Measurements from ENCODE around the gene MYH15. TPM values are rescaled to one million over a fixed set of nuclear protein-coding genes. Genes with fewer than 3 reads are reported as not detected.

Gene MYH15
- 1.0 TPM for total RNA-seq (ENCODE audit: unreplicated experiment)
- long read RNA-seq, partial matches to known transcripts, result 1 of 1 reads
- long read RNA-seq, other reads (novel, unspliced or antisense), result 0 of 1 reads

GRCh38 chr3:108510496-108510895 lies at the start of gene MYH15:
Gene MYH15 (minus strand): TSS chr3:108510596. CDS start chr3:108510530, 66 bp downstream.
- no peaks in the 10 kb centered on the region for H3K9me3 Mint-ChIP-seq (ENCODE audit: unreplicated experiment)
- no peak for DNase-seq
- no peaks in the 10 kb centered on the region for H3K4me1 Mint-ChIP-seq (ENCODE audit: low read depth, unreplicated experiment)
- no peak for TF ChIP-seq CTCF (IDR thresholded peaks at IDR 0.05; ENCODE audit: partially characterized antibody, unreplicated experiment)
- H3K27me3 Mint-ChIP-seq (ENCODE audit: unreplicated experiment), result no peaks in the 10 kb centered on the region
- no peak within 1 kb of the TSS for H3K27ac Mint-ChIP-seq (ENCODE audit: unreplicated experiment)
- no peaks in the 10 kb centered on the region for H3K36me3 Mint-ChIP-seq (ENCODE audit: unreplicated experiment)
- no peak within 1 kb of the TSS for H3K4me3 Mint-ChIP-seq (ENCODE audit: unreplicated experiment)

GRCh38 chr3:108555966-108556581 lies 45.7 kb upstream of the MYH15 start:
- no peak for DNase-seq
- no peak for TF ChIP-seq CTCF (IDR thresholded peaks at IDR 0.05; ENCODE audit: partially characterized antibody, unreplicated experiment)
- Mint-ChIP-seq H3K36me3 (ENCODE audit: unreplicated experiment) (no peaks in the 10 kb centered on the region), H3K4me1 (ENCODE audit: low read depth, unreplicated experiment) (no peaks in the 10 kb centered on the region), H3K4me3 (ENCODE audit: unreplicated experiment) (no peak overlapping the region), H3K27ac (ENCODE audit: unreplicated experiment) (no peak overlapping the region), H3K9me3 (ENCODE audit: unreplicated experiment) (no peaks in the 10 kb centered on the region), H3K27me3 (ENCODE audit: unreplicated experiment) (peaks cover 2% of the 10 kb centered on the region)

GRCh38 chr3:108554913-108555571 lies 44.6 kb upstream of the MYH15 start:
- TF ChIP-seq CTCF (IDR thresholded peaks at IDR 0.05; ENCODE audit: partially characterized antibody, unreplicated experiment), result no peak
- DNase-seq, result no peak
- H3K9me3 Mint-ChIP-seq (ENCODE audit: unreplicated experiment), result no peaks in the 10 kb centered on the region
- H3K27ac Mint-ChIP-seq (ENCODE audit: unreplicated experiment), result no peak overlapping the region
- H3K27me3 Mint-ChIP-seq (ENCODE audit: unreplicated experiment), result peaks cover 2% of the 10 kb centered on the region
- no peaks in the 10 kb centered on the region for H3K36me3 Mint-ChIP-seq (ENCODE audit: unreplicated experiment)
- H3K4me3 Mint-ChIP-seq (ENCODE audit: unreplicated experiment), result no peak overlapping the region
- no peaks in the 10 kb centered on the region for H3K4me1 Mint-ChIP-seq (ENCODE audit: low read depth, unreplicated experiment)

GRCh38 chr3:108554229-108554628 lies 43.8 kb upstream of the MYH15 start:
- no peak overlapping the region for H3K4me3 Mint-ChIP-seq (ENCODE audit: unreplicated experiment)
- H3K27me3 Mint-ChIP-seq (ENCODE audit: unreplicated experiment), result no peaks in the 10 kb centered on the region
- DNase-seq, result no peak
- no peaks in the 10 kb centered on the region for H3K4me1 Mint-ChIP-seq (ENCODE audit: low read depth, unreplicated experiment)
- TF ChIP-seq CTCF (IDR thresholded peaks at IDR 0.05; ENCODE audit: partially characterized antibody, unreplicated experiment), result no peak
- no peak overlapping the region for H3K27ac Mint-ChIP-seq (ENCODE audit: unreplicated experiment)
- no peaks in the 10 kb centered on the region for H3K36me3 Mint-ChIP-seq (ENCODE audit: unreplicated experiment)
- no peaks in the 10 kb centered on the region for H3K9me3 Mint-ChIP-seq (ENCODE audit: unreplicated experiment)
